IMR-90 (cell line): ENCODE measurements around the gene DBNDD1. TPM values are rescaled to one million over a fixed set of nuclear protein-coding genes. Genes with fewer than 3 reads are reported as not detected.

Source experiments
- ATAC-seq: fragments of 200-7000 bp; cut with Tn5 transposase; 2 replicates; pipeline ENCODE4 v1.9.1; 2020; ENCODE audit warnings: low read depth, mild to moderate bottlenecking, moderate library complexity
- BruUV-seq: library from RNA; stranded (reverse); fragments of 400-500 nt; replicated peaks from 2 replicates; lab custom pipeline; 2021; lab: Mats Ljungman, UMichigan
- CTCF ChIA-PET: fragments of 300-600 bp; formaldehyde crosslinking; extraction: SDS; loops from one replicate; lab custom pipeline; 2021; ENCODE audit warnings: antibody characterized with exemption; lab: Yijun Ruan, JAX
- POLR2A ChIA-PET: fragments of 300-600 bp; sonication (Branson Sonifier 250); formaldehyde crosslinking; loops from one replicate; lab custom pipeline; 2022; ENCODE audit warnings: antibody characterized with exemption; ENCODE audit not compliant: unreplicated experiment; lab: Charles Lee
- DNase-seq: peaks from one replicate; pipeline ENCODE4 v3.0.0; 2013
- H2AFZ ChIP-seq: replicated peaks from 2 replicates; pipeline ENCODE3; 2013; ENCODE audit warnings: low read length, mild to moderate bottlenecking; ENCODE audit not compliant: poor library complexity
- H2AK5ac ChIP-seq: 2 replicates; pipeline ENCODE4 v1.6.1; 2013; ENCODE audit warnings: low read depth, low read length, inconsistent platforms
- H2AK9ac ChIP-seq: replicated peaks from 2 replicates; pipeline ENCODE3; 2013; ENCODE audit warnings: mild to moderate bottlenecking, low read depth, low read length, moderate library complexity; ENCODE audit not compliant: poor library complexity
- H2BK120ac ChIP-seq: 2 replicates; pipeline ENCODE4 v1.6.1; 2013; ENCODE audit warnings: low read depth, low read length, inconsistent platforms
- H2BK15ac ChIP-seq: 3 replicates; pipeline ENCODE4 v1.6.1; 2013; ENCODE audit warnings: low read depth, low read length, inconsistent platforms
- H2BK20ac ChIP-seq: 2 replicates; pipeline ENCODE4 v1.6.1; 2013; ENCODE audit warnings: low read depth, mild to moderate bottlenecking, inconsistent platforms, low read length, moderate library complexity
- H2BK5ac ChIP-seq: 2 replicates; pipeline ENCODE4 v1.6.1; 2013; ENCODE audit warnings: mild to moderate bottlenecking, low read depth, low read length, inconsistent platforms; ENCODE audit not compliant: poor library complexity, severe bottlenecking
- H3K14ac ChIP-seq: replicated peaks from 2 replicates; pipeline ENCODE4 v1.6.1; 2013; ENCODE audit warnings: low read depth, low read length, inconsistent platforms
- H3K18ac ChIP-seq: 2 replicates; pipeline ENCODE4 v1.6.1; 2013; ENCODE audit warnings: low read depth, low read length, control low read depth
- H3K23ac ChIP-seq: 2 replicates; pipeline ENCODE4 v1.6.1; 2013; ENCODE audit warnings: low read depth, low read length, inconsistent platforms
- H3K27ac ChIP-seq: 2 replicates; pipeline ENCODE4 v1.5.1; 2013; ENCODE audit warnings: mild to moderate bottlenecking, control low read depth, low read length; ENCODE audit not compliant: insufficient read depth
- H3K27me3 ChIP-seq: 2 replicates; pipeline ENCODE4 v1.6.1; 2013; ENCODE audit warnings: low read length; ENCODE audit not compliant: control insufficient read depth, insufficient read depth
- H3K36me3 ChIP-seq: 2 replicates; pipeline ENCODE4 v1.6.1; 2013; ENCODE audit warnings: low read length, mixed read lengths; ENCODE audit not compliant: control insufficient read depth, insufficient read depth
- H3K4ac ChIP-seq: 2 replicates; pipeline ENCODE4 v1.6.1; 2013; ENCODE audit warnings: low read depth, low read length, inconsistent platforms
- H3K4me1 ChIP-seq: 2 replicates; pipeline ENCODE4 v1.6.1; 2013; ENCODE audit warnings: low read length, mixed read lengths; ENCODE audit not compliant: control insufficient read depth, insufficient read depth
- H3K4me2 ChIP-seq: 2 replicates; pipeline ENCODE4 v1.6.1; 2013; ENCODE audit warnings: low read depth, mild to moderate bottlenecking, control low read depth, low read length, moderate library complexity
- H3K4me3 ChIP-seq: 2 replicates; pipeline ENCODE4 v1.5.1; 2013; ENCODE audit warnings: low read depth, mild to moderate bottlenecking, control low read depth, low read length, moderate library complexity; ENCODE audit not compliant: insufficient read depth
- H3K56ac ChIP-seq: 2 replicates; pipeline ENCODE4 v1.6.1; 2013; ENCODE audit warnings: low read length, inconsistent platforms; ENCODE audit not compliant: insufficient read depth; ENCODE audit errors: extremely low read depth
- H3K79me1 ChIP-seq, 2 experiments: 2 replicates each; pipeline ENCODE4 v1.6.1; 2013; ENCODE audit warnings: low read length in 2 of 2, inconsistent platforms in 1 of 2, low read depth in 1 of 2
- H3K9ac ChIP-seq: 2 replicates; pipeline ENCODE4 v1.6.1; 2013; ENCODE audit warnings: low read depth, low read length, control low read depth
- H3K9me1 ChIP-seq: 2 replicates; pipeline ENCODE4 v1.6.1; 2013; ENCODE audit warnings: low read length, inconsistent platforms; ENCODE audit not compliant: insufficient read depth
- H3K9me3 ChIP-seq: 2 replicates; pipeline ENCODE4 v1.6.1; 2013; ENCODE audit warnings: low read length; ENCODE audit not compliant: control insufficient read depth, insufficient read depth
- H4K20me1 ChIP-seq: 2 replicates; pipeline ENCODE4 v1.6.1; 2013; ENCODE audit warnings: low read length, inconsistent platforms; ENCODE audit not compliant: insufficient read depth
- H4K5ac ChIP-seq: 2 replicates; pipeline ENCODE4 v1.6.1; 2013; ENCODE audit warnings: mild to moderate bottlenecking, low read depth, low read length, control low read depth
- H4K8ac ChIP-seq, 2 experiments: 2 replicates each; pipeline ENCODE4 v1.6.1; 2013; ENCODE audit warnings: low read depth in 2 of 2, low read length in 2 of 2, control low read depth in 1 of 2, inconsistent platforms in 1 of 2
- H4K91ac ChIP-seq: 2 replicates; pipeline ENCODE4 v1.6.1; 2013; ENCODE audit warnings: low read depth, low read length, inconsistent platforms; ENCODE audit not compliant: insufficient read depth
- CEBPB ChIP-seq: IDR thresholded peaks from 2 replicates; pipeline ENCODE4 v1.6.1; 2012; ENCODE audit warnings: low read depth, low read length, improper control_type of control experiment
- ELK1 ChIP-seq: fragments of 150-350 bp; IDR thresholded peaks from 2 replicates; pipeline ENCODE4 v1.6.1; 2016; ENCODE audit warnings: low read depth, mild to moderate bottlenecking, low read length, moderate library complexity, borderline replicate concordance
- MAFK ChIP-seq: IDR thresholded peaks from 2 replicates; pipeline ENCODE4 v1.6.1; 2012; ENCODE audit warnings: low read depth, low read length, improper control_type of control experiment
- POLR2A ChIP-seq: IDR thresholded peaks from 2 replicates; pipeline ENCODE4 v1.6.1; 2012; ENCODE audit warnings: mild to moderate bottlenecking, low read depth, low read length
- RAD21 ChIP-seq: IDR thresholded peaks from 2 replicates; pipeline ENCODE4 v1.6.1; 2012; ENCODE audit warnings: low read length, improper control_type of control experiment
- RCOR1 ChIP-seq: IDR thresholded peaks from 2 replicates; pipeline ENCODE4 v1.6.1; 2012; ENCODE audit warnings: mild to moderate bottlenecking, low read length, improper control_type of control experiment; ENCODE audit not compliant: insufficient replicate concordance
- WGBS, 2 experiments: methylation state at CpG; one replicate each; pipeline versions ENCODE4 v1.1.5 to v1.1.7; 2013; ENCODE audit warnings: missing lambda C conversion rate in 2 of 2; ENCODE audit not compliant: insufficient read length in 1 of 2; ENCODE audit errors: extremely low coverage in 2 of 2; 5-methylcytosine and 5-hydroxymethylcytosine counted together
- dilution Hi-C: fragments of 300-500 bp; cut with HindIII; formaldehyde crosslinking; loops from one replicate; pipeline ENCODE4 v1.14.3; 2018; ENCODE audit warnings: low sequenced_read_pairs; ENCODE audit not compliant: unreplicated experiment
- in situ Hi-C: fragments of 300-500 bp; cut with MboI; formaldehyde crosslinking; loops from 3 replicates; pipeline ENCODE4 v1.14.3; 2019; ENCODE audit warnings: low sequenced_read_pairs, inconsistent platforms, mixed read lengths
- intact Hi-C: fragments of 100-400 bp; cut with micrococcal nuclease; formaldehyde crosslinking; loops from 2 replicates; pipeline ENCODE4 v1.10.0; 2022
- polyA plus RNA-seq, 3 experiments: library from polyadenylated mRNA; depleted of rRNA; stranded (reverse); fragments of >200 nt; gene quantifications; 2 replicates each; pipeline ENCODE4 v1.2.3, GENCODE V29; 2012; ENCODE audit warnings: low replicate concordance in 1 of 3
- total RNA-seq: library from RNA; depleted of rRNA; stranded (reverse); fragments of >200 nt; gene quantifications from 2 replicates; pipeline ENCODE4 v1.2.3, GENCODE V29; 2012

DBNDD1 gene
- total and polyA plus RNA-seq, 2 of the 4 experiments (the other 2 are of a cell fraction) = 3.4 to 23.0 TPM

- H4K5ac ChIP-seq = peak overlapping the region; percentile 1; the same call in 1 of the 2 replicates
- CTCF ChIA-PET = no interaction called here
- intact Hi-C loops (no loop called here), dilution Hi-C loops (no loop called here), in situ Hi-C loops (no loop called here)
- H3K27me3 ChIP-seq = no peaks in the 10 kb centered on the region
- H2BK120ac ChIP-seq = peak overlapping the region; percentile 12; the same call in 1 of the 2 replicates
- peak overlapping the region; percentile 49; the same call in 1 of the 2 replicates for H2AK5ac ChIP-seq
- no peak for TF ChIP-seq RAD21
- TF ChIP-seq POLR2A = no peak
- TF ChIP-seq MAFK = no peak
- no peak for TF ChIP-seq RCOR1
- TF ChIP-seq CEBPB = no peak
- TF ChIP-seq ELK1 = no peak
- no peak overlapping the region for H4K91ac ChIP-seq
- no peak overlapping the region; the same call in 2 of the 3 replicates for H2BK15ac ChIP-seq
- POLR2A ChIA-PET = no interaction called here
- H3K56ac ChIP-seq = no peak overlapping the region
- DNase-seq (no peak), ATAC-seq (0 out of 2 replicates have a peak, but pooled peaks have one; percentile 1)
- no peak overlapping the region; the same call in 1 of the 2 replicates for H3K27ac ChIP-seq
- peak overlapping the region; percentile 4 for H3K4me2 ChIP-seq
- H2AFZ ChIP-seq = peak overlapping the region; percentile 89
- peaks cover 12% of the 10 kb centered on the region; the same call in 1 of the 2 replicates for H3K36me3 ChIP-seq
- peak overlapping the region; percentile 0; the same call in 1 of the 2 replicates for H3K9ac ChIP-seq
- H3K9me1 ChIP-seq = no peaks in the 10 kb centered on the region
- H3K9me3 ChIP-seq = no peaks in the 10 kb centered on the region
- H2AK9ac ChIP-seq = peak overlapping the region; percentile 87
- no TSS peak for BruUV-seq
- 0 out of 2 replicates have a peak overlapping the region, but pooled peaks have one; percentile 42 for H3K14ac ChIP-seq
- no peak overlapping the region for H3K4me3 ChIP-seq
- 84% methylated on average over 5 of the region's 23 CpGs; no CpG with 5 or more reads in 1 of the 2 experiments for whole genome bisulfite sequencing, 2 experiments
- no peak overlapping the region for H2BK20ac ChIP-seq
- H3K79me1 ChIP-seq = no peaks in the 10 kb centered on the region
- no peak overlapping the region for H3K18ac ChIP-seq
- peak overlapping the region; percentile 65 to 84; a peak in 3 of 4 replicates for H4K8ac ChIP-seq
- H3K23ac ChIP-seq = 0 out of 2 replicates have a peak overlapping the region, but pooled peaks have one; percentile 45
- no peak overlapping the region for H2BK5ac ChIP-seq
- H3K4me1 ChIP-seq = peaks cover 11% of the 10 kb centered on the region
- peak overlapping the region; percentile 61; the same call in 1 of the 2 replicates for H3K4ac ChIP-seq
- no peaks in the 10 kb centered on the region for H4K20me1 ChIP-seq
Observed at GRCh38 chr16:90046122-90046970, 27.1 kb upstream of the DBNDD1 start.
